Fibroblast of skin of scalp (primary cell): Measurements from ENCODE around the gene PGRMC2.

ENCODE experiments used
- DNase-seq: peaks from one replicate; pipeline ENCODE4 v3.0.0-alpha.2; 2013

Gene PGRMC2

DNA sequence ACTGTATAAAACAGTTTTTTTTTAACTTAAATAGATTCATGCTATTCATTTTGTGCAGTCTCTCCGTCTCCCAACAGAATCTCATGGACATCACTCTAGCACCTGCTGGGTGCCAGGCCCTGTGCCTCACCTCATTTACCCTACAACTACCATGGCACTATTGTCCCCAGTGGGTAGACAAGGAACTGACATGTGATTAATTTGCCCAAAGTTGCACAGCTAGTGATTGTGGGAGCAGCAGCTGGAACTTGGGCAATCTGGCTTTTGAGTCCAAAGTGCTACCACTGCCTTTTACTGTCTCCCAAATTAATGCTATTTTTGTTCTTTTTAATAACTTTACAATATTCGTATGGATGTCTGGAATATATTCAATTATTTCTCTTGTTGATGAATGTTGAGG is 11.2 kb upstream of the PGRMC2 start:
- no peak for DNase-seq

DNA sequence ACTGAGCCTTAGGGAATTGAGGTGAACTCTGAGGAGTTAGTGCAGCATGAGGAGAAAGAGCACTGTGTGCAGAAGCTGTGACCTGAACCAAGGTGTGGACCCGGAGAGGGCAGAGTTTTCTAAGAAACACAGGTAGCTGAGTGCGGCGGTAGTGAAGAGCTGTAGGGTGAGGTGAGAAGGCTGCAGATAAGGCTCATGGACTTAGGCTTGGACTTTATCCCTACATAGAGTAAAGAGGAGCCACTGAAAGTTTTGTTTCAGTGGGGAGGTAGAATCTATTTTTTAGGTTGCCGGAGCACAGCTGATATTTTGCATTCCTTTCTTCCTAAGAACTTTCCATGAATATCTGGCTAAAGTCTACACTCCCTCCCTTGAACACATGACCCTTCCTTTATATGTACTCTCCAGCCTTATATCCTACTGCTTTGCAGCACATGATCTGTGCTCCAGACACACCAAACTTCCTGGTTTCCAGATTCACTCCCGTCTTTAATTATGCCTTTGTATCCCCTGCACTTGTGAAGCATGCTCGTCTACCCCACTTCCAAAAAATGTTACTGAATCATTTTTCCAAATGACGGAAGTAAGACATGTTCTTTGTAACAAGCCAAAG is 10.6 kb upstream of the PGRMC2 start:
- DNase-seq = no peak

DNA sequence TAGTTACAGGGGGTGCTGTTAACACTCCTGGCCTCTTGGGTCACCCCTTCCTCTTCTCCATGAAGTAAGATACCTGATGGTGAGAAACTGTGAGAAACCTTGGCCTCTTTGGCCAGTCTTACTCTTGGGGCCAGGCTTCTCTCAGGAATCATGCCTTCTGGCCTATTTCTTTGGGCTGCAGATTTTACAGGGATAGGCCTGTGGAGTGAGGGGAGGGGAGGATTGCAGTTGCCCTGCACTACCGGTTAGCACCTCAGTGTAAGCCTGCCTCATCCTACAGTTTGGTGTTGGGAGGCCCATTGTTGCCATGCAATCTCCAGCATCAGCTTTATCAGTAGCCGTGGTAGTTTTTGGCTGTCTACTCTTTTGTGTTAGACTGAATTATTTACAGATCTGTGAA is 7.6 kb upstream of the PGRMC2 start:
- DNase-seq = no peak

DNA sequence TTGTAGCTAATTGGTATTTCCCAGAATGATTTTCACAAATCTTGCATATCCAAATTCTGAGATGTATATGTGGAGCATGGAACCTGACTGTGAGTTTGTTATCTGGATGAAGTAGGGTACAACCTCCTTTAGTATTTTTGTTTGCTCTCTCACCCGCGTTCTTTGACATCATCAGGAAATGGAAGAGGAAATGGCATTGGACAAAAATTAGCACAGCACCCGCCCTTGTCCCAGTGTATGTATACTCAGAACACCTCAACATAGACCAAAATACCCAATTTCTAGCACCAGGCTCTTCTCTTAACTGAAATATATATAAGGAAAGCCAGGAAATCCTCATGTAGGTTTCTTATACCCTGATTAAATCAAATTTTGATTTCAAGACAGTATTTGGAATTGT is 6.9 kb upstream of the PGRMC2 start:
- no peak for DNase-seq

DNA sequence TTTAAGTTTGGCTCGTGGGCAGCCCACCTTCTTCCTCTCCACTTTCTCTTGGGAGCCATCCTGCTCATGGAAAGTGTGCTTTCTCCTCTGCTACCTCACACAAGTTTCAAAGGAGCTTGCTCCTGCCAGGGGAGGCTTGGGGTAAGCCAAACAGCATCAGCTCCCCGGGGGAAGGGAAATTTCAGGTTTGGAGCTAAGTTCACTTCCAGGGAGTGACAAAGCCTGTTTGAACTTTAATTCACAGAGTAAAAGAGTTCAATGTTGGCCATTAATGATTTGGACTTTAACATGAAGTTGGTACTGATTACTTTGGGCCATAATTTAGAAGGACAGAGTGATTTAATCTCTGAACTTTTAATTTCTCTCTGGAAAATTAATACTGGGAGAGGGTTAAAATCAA is 4.7 kb upstream of the PGRMC2 start:
- DNase-seq = no peak

DNA sequence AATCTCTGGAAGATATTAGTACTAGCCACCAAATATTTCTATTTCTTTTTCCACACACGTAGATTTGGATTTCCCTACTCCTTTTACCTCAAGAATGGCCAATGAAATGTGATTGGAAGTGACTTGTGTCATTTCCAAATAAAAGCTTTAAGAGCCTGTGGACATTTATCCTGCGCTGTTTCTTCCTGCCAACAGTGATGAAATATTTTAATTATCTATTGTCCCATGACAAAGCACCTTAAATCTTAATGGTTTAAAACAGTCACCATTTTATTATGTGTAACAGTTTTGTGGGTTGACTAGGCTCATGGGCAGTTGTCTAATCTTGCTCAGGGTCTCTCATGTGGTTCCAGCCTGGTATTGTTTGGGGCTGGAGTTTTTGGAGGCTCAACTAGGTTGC is 3.5 kb upstream of the PGRMC2 start:
- DNase-seq = no peak

DNA sequence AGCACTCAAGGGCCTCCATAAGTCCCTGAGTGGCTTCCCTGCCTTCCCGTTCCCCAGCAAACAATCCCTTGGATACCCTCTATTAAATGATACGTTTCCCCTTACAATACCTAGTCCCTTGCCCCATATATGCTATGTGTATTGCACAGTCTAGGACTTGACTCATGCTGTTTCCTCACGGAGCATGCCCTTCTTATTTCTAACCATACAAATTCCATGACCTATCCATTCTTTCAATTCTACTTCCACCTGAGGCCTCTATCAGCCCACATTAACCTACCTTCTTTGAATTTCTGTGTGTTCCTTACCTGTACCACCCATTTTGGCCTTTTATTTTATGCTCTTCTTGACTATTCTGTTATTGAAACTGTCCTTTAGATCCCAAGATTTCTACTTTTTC is 2.9 kb upstream of the PGRMC2 start:
- no peak for DNase-seq

DNA sequence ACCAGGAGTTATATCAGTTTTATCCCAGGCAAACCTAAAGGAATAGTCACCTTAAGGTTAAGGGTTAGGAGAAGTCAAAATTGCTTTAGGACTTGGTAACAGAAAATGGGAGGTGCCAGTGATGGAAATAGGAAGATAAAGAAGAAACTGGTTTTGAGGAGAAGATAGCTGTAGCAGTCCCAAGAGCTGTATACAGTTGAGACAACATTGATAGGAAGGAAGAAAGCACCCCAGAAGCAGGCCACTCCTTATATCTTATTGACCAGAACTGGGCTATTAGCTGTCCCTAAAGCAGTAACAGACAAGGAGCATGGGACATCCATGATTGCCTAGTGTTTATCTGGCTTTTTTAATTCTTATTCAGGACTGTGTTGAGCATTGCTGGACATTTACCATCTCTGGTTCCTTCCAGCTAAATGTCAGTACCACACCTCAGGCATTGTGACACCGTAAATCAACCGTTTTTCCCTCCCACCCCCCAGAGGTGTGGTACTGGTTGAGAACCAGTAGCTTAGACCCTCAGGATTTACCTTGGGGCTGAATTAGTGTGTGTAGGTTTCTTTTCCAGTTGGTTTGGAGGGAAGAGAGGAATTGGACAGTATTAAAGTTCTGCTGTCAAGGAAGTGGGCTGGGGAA is 2.0 kb upstream of the PGRMC2 start:
- no peak for DNase-seq

DNA sequence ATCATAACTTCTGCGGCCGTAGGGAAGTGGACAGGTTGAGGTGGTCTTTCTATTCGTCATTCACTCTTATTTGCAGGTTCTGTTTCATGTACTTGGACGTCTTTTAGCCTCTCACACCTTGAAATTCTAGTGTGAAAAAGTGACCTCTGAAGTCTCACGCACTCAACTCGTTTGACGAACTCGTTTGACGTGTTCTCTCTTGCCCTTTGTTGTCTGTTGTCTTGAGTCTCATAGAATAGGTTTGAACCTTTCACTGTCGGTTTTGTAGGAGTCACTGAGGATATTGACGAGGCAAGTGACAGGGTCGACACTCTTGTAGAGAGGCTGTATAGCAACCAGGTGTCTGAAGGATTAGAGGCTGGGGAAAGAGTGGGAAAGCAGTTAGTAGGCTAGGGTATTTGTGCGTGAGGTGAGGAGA is 1.1 kb upstream of the PGRMC2 start:
- DNase-seq = peak; percentile 14

DNA sequence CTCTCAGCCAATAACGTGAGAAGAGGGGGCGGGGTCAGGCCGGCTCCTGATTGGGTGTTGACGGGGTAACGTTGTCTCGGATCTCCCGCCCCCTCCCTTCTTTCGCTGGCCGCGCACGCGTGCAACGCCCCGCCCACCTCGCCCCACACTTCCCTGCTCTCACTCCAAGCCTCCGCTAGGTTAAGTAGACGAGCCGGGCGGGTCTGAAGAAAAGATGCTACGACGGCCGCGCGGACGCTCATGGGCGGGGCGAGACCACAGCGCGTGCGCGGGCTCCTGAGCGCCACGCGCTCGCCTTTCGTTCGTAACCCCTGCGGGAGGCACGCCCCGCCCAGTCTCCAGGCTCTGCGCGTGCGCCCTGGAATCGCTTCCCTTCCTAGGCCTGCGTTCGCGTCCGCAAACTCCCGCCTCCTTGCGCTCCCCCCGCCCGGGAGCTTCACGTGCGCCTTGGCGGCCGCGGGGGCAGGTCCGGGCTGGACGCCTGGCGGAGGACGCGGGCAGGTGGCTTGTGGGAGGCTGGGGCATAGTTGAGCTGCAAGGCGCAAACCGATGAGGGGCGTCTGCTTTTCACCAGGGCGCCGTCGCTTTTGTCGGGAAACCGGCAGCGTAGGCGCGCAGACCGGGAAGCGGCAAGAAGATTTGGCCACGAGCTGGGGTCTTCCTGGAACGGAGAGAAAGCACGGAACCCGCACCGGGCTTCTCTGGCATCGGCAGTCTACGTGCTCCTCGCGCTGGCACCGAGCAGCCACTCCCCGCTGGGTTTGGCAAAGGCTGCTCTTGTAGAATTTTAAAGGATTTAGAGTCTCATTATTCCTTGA is 467 bp upstream of the PGRMC2 start:
- DNase-seq = peak; percentile 100

DNA sequence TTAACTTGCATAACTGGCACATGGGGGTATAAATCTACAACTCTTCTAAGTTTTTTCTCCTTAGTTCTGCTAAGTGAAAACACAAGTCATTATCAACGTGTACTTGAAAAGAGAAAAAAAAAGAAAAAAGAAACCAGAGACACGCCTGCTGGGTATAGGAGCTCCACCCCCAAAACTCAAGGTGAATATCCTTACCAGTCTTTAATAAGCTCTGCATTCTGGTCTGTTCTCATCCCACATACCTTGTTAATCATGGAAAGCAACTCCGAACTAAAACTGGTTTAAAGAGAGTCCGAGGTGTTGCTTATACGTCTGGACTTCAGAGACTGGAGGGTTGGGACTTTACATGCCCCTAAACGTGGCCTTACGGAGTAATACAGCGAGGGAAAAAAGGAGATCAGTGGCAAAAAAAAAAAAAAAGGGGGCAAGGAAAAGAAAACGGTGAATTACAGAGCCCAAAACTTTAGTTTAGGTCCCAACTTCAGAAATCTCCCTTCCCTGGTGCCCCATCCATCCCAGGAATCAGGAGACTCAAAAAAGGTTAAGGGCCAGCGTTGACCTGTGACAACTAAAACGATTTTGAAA is 1.0 kb downstream of the PGRMC2 start:
- peak; percentile 40 for DNase-seq

DNA sequence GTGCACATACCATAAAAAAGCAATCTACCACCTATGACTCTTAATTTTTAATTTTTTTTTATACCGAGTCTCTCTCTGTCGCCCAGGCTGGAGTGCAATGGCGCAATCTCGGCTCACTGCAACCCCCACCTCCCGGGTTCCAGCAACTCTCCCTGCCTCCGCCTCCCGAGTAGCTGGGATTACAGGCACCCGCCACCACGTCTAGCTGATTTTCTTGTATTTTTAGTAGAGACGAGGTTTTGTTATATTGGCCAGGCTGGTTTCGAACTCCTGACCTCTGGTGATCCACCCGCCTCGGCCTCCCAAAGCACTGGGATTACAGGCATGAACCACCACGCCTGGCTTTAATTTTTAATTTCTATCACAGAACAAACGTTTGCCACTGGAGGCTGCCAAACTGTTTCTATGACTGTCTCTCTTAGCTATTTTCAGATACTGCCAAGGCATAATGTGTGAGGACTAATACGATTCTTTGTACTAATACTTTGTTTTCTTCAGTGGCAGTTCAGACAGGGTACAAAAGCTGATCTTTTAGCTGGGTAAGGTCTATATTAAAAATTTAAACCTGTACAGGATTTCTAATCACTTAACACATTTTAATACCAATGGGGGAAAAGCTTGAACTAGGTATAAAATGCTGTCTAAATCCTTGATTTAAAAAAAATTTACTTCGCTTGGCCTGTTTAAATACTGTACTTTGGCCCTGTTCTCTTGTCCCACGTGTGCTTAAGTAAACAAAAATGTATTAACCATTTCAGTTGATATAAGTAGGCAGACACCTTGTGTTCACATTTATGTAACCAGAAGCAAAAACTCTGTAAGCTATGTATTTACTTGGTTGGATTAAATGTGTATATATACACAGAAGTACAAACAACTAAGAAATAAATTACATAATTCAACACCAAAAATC is 2.3 kb downstream of the PGRMC2 start:
- peak; percentile 50 for DNase-seq

DNA sequence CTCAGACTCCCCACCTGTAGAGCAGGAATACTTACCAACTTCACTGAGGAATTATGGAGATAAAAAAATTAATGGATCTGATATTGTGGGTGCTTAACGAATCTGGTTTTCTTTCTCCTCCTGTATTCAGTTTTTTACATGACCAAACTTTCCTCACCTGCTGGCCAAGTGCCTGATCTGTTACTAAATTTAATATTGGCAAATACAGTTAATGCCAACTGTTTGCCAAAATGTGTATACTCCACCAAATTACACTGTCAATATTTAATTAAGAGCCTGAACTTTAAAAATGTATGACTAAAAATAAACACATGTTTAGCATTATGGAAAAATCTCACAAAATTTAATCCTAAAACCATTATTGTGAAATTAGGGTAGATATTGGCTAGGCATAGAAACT is 3.3 kb downstream of the PGRMC2 start:
- no peak for DNase-seq

DNA sequence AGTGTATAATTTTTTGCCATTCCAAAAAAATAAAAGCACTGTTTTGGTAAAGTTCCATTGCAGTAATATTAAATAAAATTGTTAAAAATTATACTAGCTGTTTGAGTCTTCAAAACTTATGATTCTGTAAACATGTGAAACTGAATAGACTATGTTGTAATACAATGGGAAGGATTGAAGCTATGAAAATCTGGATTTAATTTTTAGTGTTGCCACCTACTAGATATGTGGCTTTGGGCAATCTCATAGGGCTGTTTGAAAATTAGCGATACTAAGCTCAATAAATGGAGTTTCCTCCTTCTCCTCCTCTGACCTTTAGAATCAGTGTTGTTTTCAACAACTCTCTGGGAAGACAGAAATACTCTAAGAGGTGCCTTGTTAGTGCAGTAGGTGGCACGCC is 4.5 kb downstream of the PGRMC2 start:
- no peak for DNase-seq

DNA sequence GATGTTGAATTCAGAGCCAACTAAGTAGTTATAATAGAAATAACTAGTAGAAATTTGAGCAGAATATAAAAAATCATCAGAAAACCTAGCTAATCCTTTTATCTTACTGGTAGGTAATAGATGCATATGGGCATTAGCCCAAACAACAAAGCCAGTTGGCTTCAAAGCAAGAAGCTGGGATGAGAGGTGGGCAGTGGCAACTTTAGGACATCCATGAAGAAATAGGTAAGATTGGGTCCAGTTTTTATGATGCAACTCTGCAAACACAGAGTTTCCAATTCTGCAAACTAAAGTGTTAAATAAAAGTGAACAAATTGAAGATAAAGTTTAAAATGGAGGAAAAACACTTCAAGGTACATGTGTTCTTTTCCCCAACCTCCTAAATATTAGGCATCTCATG is 5.1 kb downstream of the PGRMC2 start:
- no peak for DNase-seq

DNA sequence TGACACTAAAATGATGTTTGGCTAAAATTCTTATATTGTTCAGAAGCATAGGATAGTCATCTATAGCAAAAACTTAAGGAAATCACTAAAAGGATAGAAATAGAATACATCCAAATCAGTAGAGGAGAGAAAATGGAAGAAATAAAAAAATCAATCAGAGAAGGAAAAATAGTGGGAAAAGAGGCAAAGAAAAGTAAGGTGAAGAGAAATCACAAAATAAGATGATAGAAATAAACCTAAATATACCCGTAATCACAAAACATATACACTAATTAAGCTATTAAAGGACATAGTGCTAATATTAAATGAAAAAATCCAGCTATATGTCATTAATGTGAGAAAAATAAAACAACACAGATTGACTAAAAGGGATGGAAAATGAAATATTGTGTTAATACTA is 6.3 kb downstream of the PGRMC2 start:
- DNase-seq = no peak

DNA sequence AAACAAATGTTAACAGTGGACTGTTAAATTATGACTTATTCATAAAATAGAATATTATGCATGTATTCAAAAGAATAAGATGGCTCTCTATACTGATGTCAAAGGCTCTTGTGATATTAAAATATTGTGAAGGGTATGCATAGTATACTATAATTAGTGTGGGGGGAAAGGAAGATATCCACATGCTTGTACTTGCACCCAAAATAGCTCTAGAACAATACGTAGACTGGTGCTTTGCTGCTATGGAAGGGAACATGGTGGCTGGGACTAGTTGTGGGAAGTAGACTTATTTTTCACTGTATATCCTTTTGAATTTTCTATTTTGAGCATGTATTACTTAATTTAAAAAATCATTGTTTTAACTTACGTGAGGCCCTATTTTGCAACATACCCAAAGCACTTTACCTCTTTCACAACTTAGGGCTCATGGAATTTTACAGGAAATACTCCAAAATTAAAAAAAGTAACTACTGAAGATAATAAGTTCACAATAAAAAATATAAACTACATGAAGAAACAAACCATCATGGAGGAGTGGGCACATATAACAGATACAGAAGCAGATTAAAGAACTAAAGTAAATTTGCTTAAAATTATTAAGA is 7.9 kb downstream of the PGRMC2 start:
- DNase-seq = no peak

DNA sequence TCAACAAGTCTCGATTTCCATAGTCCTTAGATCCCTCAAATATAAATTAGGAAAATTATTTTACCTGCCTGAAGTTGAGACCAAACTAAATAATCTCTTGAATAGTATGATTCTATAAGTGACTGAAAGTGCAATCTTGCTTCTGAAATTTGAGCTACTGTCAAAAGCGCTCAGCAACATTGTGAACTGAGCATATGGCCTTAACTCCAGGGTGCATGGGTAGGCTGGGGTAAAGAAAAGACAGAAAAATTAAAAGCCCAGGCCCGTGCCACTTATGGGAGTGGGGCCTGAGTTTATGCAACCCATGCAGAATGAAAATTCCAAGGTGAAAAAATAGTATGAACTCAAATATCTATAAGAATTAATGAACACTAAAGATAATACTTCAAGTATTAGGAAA is 9.8 kb downstream of the PGRMC2 start:
- no peak for DNase-seq

DNA sequence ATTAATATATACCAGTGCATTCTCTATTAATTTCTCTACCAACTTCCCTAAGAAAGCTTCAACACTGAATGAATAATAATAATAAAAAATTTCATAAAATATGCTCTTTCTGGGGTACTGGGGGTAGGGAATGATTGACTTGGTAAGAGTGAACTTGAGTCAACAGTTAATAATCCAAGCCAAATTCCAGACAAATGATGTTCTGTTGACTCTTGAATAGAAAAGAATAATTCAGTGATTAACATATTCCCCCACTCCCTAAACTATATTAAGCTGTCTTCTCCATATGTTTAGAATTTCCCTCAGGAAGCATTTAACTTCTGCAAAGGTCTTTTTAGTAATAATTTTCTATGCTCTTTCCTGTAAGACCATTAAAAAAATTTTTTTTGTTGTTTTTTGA is 12.3 kb downstream of the PGRMC2 start:
- DNase-seq = peak; percentile 87

DNA sequence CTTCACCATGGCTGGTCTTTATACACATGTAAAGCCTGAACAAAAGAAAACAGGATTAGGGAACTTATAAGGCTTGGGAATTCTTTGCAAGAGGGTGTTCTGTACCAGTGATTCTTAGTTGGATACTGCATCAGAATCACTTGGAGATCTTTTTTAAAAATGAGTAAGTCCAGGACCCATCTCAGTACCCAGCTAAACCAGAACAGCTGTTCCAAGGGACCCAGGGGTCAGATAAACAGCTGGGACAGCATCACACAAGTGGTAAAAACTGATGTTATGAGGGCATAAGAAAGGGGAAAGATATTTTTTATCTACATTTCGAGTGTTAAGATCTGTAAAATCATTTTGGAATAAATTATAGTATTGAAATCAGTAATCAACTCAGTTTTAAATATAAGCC is 16.1 kb downstream of the PGRMC2 start:
- no peak for DNase-seq

DNA sequence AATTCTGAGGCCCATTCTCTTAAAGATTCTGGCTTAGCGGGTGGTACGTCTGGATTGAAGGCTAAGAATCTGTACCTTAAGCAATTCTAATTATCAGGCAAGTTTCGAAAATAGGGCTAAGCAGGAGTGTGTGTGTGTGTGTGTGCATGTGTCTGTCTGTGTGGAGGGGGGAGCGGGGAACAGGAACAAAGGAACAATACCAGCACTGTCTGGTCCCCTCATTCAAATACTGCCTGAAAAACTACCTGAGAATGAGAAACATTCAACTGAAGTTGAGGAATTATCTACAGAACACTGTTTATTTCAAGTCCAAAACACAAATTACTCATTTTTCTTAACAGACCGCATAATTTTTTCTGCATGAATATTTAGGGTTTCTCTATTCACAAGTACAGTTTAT is 18.6 kb downstream of the PGRMC2 start:
- DNase-seq = no peak

DNA sequence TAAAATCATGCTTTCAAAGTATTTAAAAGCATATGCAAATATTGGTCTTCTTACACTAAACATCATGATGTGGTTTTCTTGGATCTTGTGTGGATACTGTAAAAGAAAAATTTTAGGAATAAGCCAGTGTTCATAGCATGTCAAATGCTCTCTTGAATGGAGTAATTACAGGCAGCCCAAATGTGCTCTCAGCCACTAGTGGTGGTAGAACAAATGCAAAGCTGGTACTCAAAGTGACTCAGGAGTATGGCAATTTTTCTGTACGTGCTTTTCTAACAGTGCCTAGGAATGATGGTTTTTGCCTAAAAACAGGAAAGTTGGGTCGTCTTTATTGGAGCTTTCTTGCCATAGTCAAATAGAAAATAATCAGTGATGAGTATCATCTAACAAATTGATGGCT is 19.9 kb downstream of the PGRMC2 start:
- no peak for DNase-seq
